ENCODE data around the gene KCTD4.
A peak's percentile ranks its signal among the peaks of the same experiment; 100 is the strongest.

Gene KCTD4

GRCh38 chr13:45178349-45179162 is 22.3 kb downstream of the KCTD4 start:
- peak in 1 of 2 experiments; percentile 36 for DNase-seq (ENCODE audit: low read depth in 2 of 2)

- no peak for DNase-seq (ENCODE audit: low read depth in 2 of 2)
These were observed 26.4 kb downstream of the KCTD4 start for GRCh38 chr13:45174478-45174877.

- no peak for DNase-seq (ENCODE audit: low read depth in 2 of 2)
These were observed 32.3 kb downstream of the KCTD4 start for GRCh38 chr13:45168555-45168930.

GRCh38 chr13:45167611-45168554 is 33.0 kb downstream of the KCTD4 start:
- DNase-seq (ENCODE audit: low read depth in 2 of 2), result no peak

GRCh38 chr13:45166858-45167257 is 34.0 kb downstream of the KCTD4 start:
- DNase-seq (ENCODE audit: low read depth in 2 of 2), result no peak

GRCh38 chr13:45162821-45163220 is 38.0 kb downstream of the KCTD4 start:
- DNase-seq (ENCODE audit: low read depth in 2 of 2), result peak; percentile 83 to 85

GRCh38 chr13:45162194-45162593 is 38.7 kb downstream of the KCTD4 start:
- DNase-seq (ENCODE audit: low read depth in 2 of 2), result no peak

GRCh38 chr13:45156565-45157361 is 44.1 kb downstream of the KCTD4 start:
- no peak for DNase-seq (ENCODE audit: low read depth in 2 of 2)

- DNase-seq (ENCODE audit: low read depth in 2 of 2), result no peak
These were observed 50.9 kb downstream of the KCTD4 start for GRCh38 chr13:45149964-45150363.

GRCh38 chr13:45143346-45143751 is 57.5 kb downstream of the KCTD4 start:
- no peak for DNase-seq (ENCODE audit: low read depth in 2 of 2)
